ENCODE measurements around the gene DALRD3.
A peak's percentile ranks its signal among the peaks of the same experiment; 100 is the strongest.

DALRD3 gene

GRCh38 chr3:49017971-49018706 lies at the start of gene DALRD3:
Gene DALRD3, minus strand, starts transcription at chr3:49018580. Its CDS starts 16 bp downstream, at chr3:49018564.
- Histone ChIP-seq H3K4me3 (IDR thresholded peaks at IDR 0.05; ENCODE audit: insufficient read depth, low read depth, low read length) (no peak within 1 kb of the TSS), H3K27me3 (ENCODE audit: insufficient read depth, low read depth) (no peaks in the 10 kb centered on the region), H3K4me1 (ENCODE audit: low read depth, poor library complexity, severe bottlenecking) (peaks cover 15% of the 10 kb centered on the region), H3K9ac (peak within 1 kb of the TSS; percentile 37; the same call in 1 of the 2 replicates), H3K79me2 (ENCODE audit: insufficient read depth, low read depth) (peaks cover 17% of the 10 kb centered on the region; the same call in 1 of the 2 replicates), H3K27ac (peak within 1 kb of the TSS; percentile 9; the same call in 1 of the 2 replicates), H4K20me1 (ENCODE audit: insufficient read depth) (no peaks in the 10 kb centered on the region), H3K36me3 (ENCODE audit: insufficient read depth) (no peaks in the 10 kb centered on the region), H3K4me2 (peak within 1 kb of the TSS; percentile 76), H2AFZ (ENCODE audit: low read depth) (peak within 1 kb of the TSS; percentile 30; the same call in 1 of the 2 replicates)
- TF ChIP-seq CTCF (conservative IDR thresholded peaks at IDR 0.05; ENCODE audit: low read depth, low read length), result no peak

- Histone ChIP-seq H3K79me2 (ENCODE audit: insufficient read depth, low read depth) (no peaks in the 10 kb centered on the region), H3K4me3 (IDR thresholded peaks at IDR 0.05; ENCODE audit: insufficient read depth, low read depth, low read length) (no peak overlapping the region), H3K4me2 (no peak overlapping the region), H4K20me1 (ENCODE audit: insufficient read depth) (no peaks in the 10 kb centered on the region), H3K27me3 (ENCODE audit: insufficient read depth, low read depth) (no peaks in the 10 kb centered on the region), H3K27ac (no peak overlapping the region), H3K9ac (no peak overlapping the region), H3K36me3 (ENCODE audit: insufficient read depth) (no peaks in the 10 kb centered on the region), H2AFZ (ENCODE audit: low read depth) (no peak overlapping the region), H3K4me1 (ENCODE audit: low read depth, poor library complexity, severe bottlenecking) (peaks cover 5% of the 10 kb centered on the region)
- no peak for TF ChIP-seq CTCF (conservative IDR thresholded peaks at IDR 0.05; ENCODE audit: low read depth, low read length)
Measured at GRCh38 chr3:49058011-49058410, 39.6 kb upstream of the DALRD3 start.

- H2AFZ ChIP-seq (ENCODE audit: low read depth), result no peak overlapping the region
- H3K27me3 ChIP-seq (ENCODE audit: insufficient read depth, low read depth), result no peaks in the 10 kb centered on the region
- H3K4me1 ChIP-seq (ENCODE audit: low read depth, poor library complexity, severe bottlenecking), result peaks cover 5% of the 10 kb centered on the region
- no peak for TF ChIP-seq CTCF (conservative IDR thresholded peaks at IDR 0.05; ENCODE audit: low read depth, low read length)
- no peaks in the 10 kb centered on the region for H4K20me1 ChIP-seq (ENCODE audit: insufficient read depth)
- no peak overlapping the region for H3K4me2 ChIP-seq
- no peak overlapping the region for H3K9ac ChIP-seq
- no peak overlapping the region for H3K4me3 ChIP-seq (IDR thresholded peaks at IDR 0.05; ENCODE audit: insufficient read depth, low read depth, low read length)
- no peak overlapping the region for H3K27ac ChIP-seq
- H3K79me2 ChIP-seq (ENCODE audit: insufficient read depth, low read depth), result no peaks in the 10 kb centered on the region
- no peaks in the 10 kb centered on the region for H3K36me3 ChIP-seq (ENCODE audit: insufficient read depth)
Measured at GRCh38 chr3:49057268-49057667, 38.9 kb upstream of the DALRD3 start.

- Histone ChIP-seq H3K4me3 (IDR thresholded peaks at IDR 0.05; ENCODE audit: insufficient read depth, low read depth, low read length) (no peak overlapping the region), H3K9ac (no peak overlapping the region), H3K27ac (no peak overlapping the region), H4K20me1 (ENCODE audit: insufficient read depth) (no peaks in the 10 kb centered on the region), H3K4me2 (no peak overlapping the region), H3K4me1 (ENCODE audit: low read depth, poor library complexity, severe bottlenecking) (no peaks in the 10 kb centered on the region), H2AFZ (ENCODE audit: low read depth) (no peak overlapping the region), H3K27me3 (ENCODE audit: insufficient read depth, low read depth) (no peaks in the 10 kb centered on the region), H3K36me3 (ENCODE audit: insufficient read depth) (no peaks in the 10 kb centered on the region), H3K79me2 (ENCODE audit: insufficient read depth, low read depth) (no peaks in the 10 kb centered on the region)
- no peak for TF ChIP-seq CTCF (conservative IDR thresholded peaks at IDR 0.05; ENCODE audit: low read depth, low read length)
Measured at GRCh38 chr3:49054344-49054862, 36.0 kb upstream of the DALRD3 start.

Measured in KMS-11 (cell line).